AG04449 (cell line): Measurements from ENCODE around the gene RAD23A.

Experiments
- CTCF ChIA-PET: fragments of 350-600 bp; formaldehyde crosslinking; extraction: SDS; loops from one replicate; lab custom pipeline; 2021; ENCODE audit warnings: antibody characterized with exemption; lab: Yijun Ruan, JAX
- POLR2A ChIA-PET: fragments of 400-600, 350-600 bp; formaldehyde crosslinking; extraction: SDS; loops from one replicate; lab custom pipeline; 2020; ENCODE audit warnings: antibody characterized with exemption, inconsistent platforms; lab: Yijun Ruan, JAX
- DNase-seq: peaks from one replicate; pipeline ENCODE4 v3.0.0-alpha.2; 2010; ENCODE audit warnings: low read depth, low spot score
- H3K4me3 ChIP-seq: 2 replicates; pipeline ENCODE4 v1.5.1; 2011; ENCODE audit warnings: low read depth, mild to moderate bottlenecking, control low read depth, low read length
- CTCF ChIP-seq: IDR thresholded peaks from one replicate; pipeline ENCODE4 v1.5.1; 2011; ENCODE audit warnings: mild to moderate bottlenecking, moderate library complexity, low read length, control low read depth, inconsistent platforms; ENCODE audit not compliant: insufficient read depth; ENCODE audit errors: missing control alignments

Gene RAD23A

GRCh38 chr19:12924621-12925310 lies 20.9 kb upstream of the RAD23A start:
- POLR2A ChIA-PET = no interaction called here
- CTCF ChIA-PET = no interaction called here
- DNase-seq = no peak
- TF ChIP-seq CTCF = no peak
- H3K4me3 ChIP-seq = no peak overlapping the region

- no peak overlapping the region for H3K4me3 ChIP-seq
- ChIA-PET POLR2A (no interaction called here), CTCF (interaction anchor here (1.2 to 4.1 kb wide), 2 partner anchors 35 to 164 kb away, joined by 3 to 20 read pairs; no protein-coding TSS in a partner anchor)
- no peak for DNase-seq
- no peak for TF ChIP-seq CTCF
Measured at GRCh38 chr19:12930002-12930645, 15.5 kb upstream of the RAD23A start.

GRCh38 chr19:12932392-12933286 lies 13.0 kb upstream of the RAD23A start:
- POLR2A ChIA-PET = interaction anchor here (0.8 to 1.3 kb wide), 6 partner anchors 12 to 220 kb away, joined by 3 to 7 read pairs (median 4); partner anchors contain the start of gene SYCE2
- no peak for TF ChIP-seq CTCF
- DNase-seq = no peak
- peak overlapping the region; percentile 96 for H3K4me3 ChIP-seq
- CTCF ChIA-PET = interaction anchor here (1.0 to 4.1 kb wide), 5 partner anchors 10 to 161 kb away, joined by 3 to 20 read pairs (median 6); no protein-coding TSS in a partner anchor

GRCh38 chr19:12933287-12934072 lies 12.2 kb upstream of the RAD23A start, which contains the start of gene FARSA:
Gene FARSA, minus strand, starts transcription at chr19:12933711. Its CDS starts 15 bp downstream, at chr19:12933696.
- TF ChIP-seq CTCF = no peak
- CTCF ChIA-PET = interaction anchor here (1.0 to 4.1 kb wide), 3 partner anchors 12 to 156 kb away, joined by 4 to 20 read pairs (median 6); no protein-coding TSS in a partner anchor

GRCh38 chr19:12935071-12935470 lies 10.6 kb upstream of the RAD23A start:
- DNase-seq = no peak
- no peak overlapping the region for H3K4me3 ChIP-seq
- ChIA-PET POLR2A (no interaction called here), CTCF (interaction anchor here (1.2 kb wide), 1 partner anchor 30 kb away, joined by 3 read pairs; no protein-coding TSS in a partner anchor)
- no peak for TF ChIP-seq CTCF

More at GRCh38 chr19:12933287-12934072, 12.2 kb upstream of the RAD23A start, which contains the start of gene FARSA:
- H3K4me3 ChIP-seq = peak within 1 kb of the TSS; percentile 96
- no peak for DNase-seq
- POLR2A ChIA-PET = interaction anchor here (0.6 to 1.3 kb wide), 7 partner anchors 12 to 219 kb away, joined by 3 to 7 read pairs (median 4); partner anchors contain the start of gene SYCE2
